IPS-15b (cell line): ENCODE measurements around the gene MRAP.

ENCODE experiments used
- H3K27me3 ChIP-seq: one replicate; pipeline ENCODE4 v1.6.1; 2013; ENCODE audit warnings: low read length; ENCODE audit not compliant: control insufficient read depth, insufficient read depth
- H3K36me3 ChIP-seq: one replicate; pipeline ENCODE4 v1.6.1; 2013; ENCODE audit warnings: low read length; ENCODE audit not compliant: control insufficient read depth, insufficient read depth
- H3K4me1 ChIP-seq: one replicate; pipeline ENCODE4 v1.6.1; 2013; ENCODE audit warnings: mild to moderate bottlenecking, low read length; ENCODE audit not compliant: control insufficient read depth, insufficient read depth
- H3K4me3 ChIP-seq: one replicate; pipeline ENCODE4 v1.5.1; 2013; ENCODE audit warnings: low read depth, low read length
- H3K9ac ChIP-seq: one replicate; pipeline ENCODE4 v1.6.1; 2013; ENCODE audit warnings: low read depth, mild to moderate bottlenecking, low read length
- H3K9me3 ChIP-seq: one replicate; pipeline ENCODE4 v1.6.1; 2013; ENCODE audit warnings: mild to moderate bottlenecking, low read length; ENCODE audit not compliant: control insufficient read depth, insufficient read depth

Gene MRAP

GRCh38 chr21:32329331-32329730 lies 30.7 kb downstream of the MRAP start:
- no peak overlapping the region for H3K9ac ChIP-seq
- no peaks in the 10 kb centered on the region for H3K27me3 ChIP-seq
- peaks cover 37% of the 10 kb centered on the region for H3K36me3 ChIP-seq
- H3K4me3 ChIP-seq = no peak overlapping the region
- no peaks in the 10 kb centered on the region for H3K9me3 ChIP-seq
- no peaks in the 10 kb centered on the region for H3K4me1 ChIP-seq

GRCh38 chr21:32329776-32330175 lies 31.1 kb downstream of the MRAP start:
- Histone ChIP-seq H3K9me3 (no peaks in the 10 kb centered on the region), H3K27me3 (no peaks in the 10 kb centered on the region), H3K4me1 (no peaks in the 10 kb centered on the region), H3K9ac (no peak overlapping the region), H3K36me3 (peaks cover 38% of the 10 kb centered on the region), H3K4me3 (no peak overlapping the region)

- H3K4me3 ChIP-seq = no peak overlapping the region
- no peaks in the 10 kb centered on the region for H3K27me3 ChIP-seq
- H3K9ac ChIP-seq = no peak overlapping the region
- H3K4me1 ChIP-seq = no peaks in the 10 kb centered on the region
- peaks cover 41% of the 10 kb centered on the region for H3K36me3 ChIP-seq
- no peaks in the 10 kb centered on the region for H3K9me3 ChIP-seq
These were observed 32.2 kb downstream of the MRAP start for GRCh38 chr21:32330784-32331311.

- no peaks in the 10 kb centered on the region for H3K9me3 ChIP-seq
- H3K4me1 ChIP-seq = no peaks in the 10 kb centered on the region
- H3K9ac ChIP-seq = no peak overlapping the region
- H3K36me3 ChIP-seq = peaks cover 45% of the 10 kb centered on the region
- H3K27me3 ChIP-seq = no peaks in the 10 kb centered on the region
- no peak overlapping the region for H3K4me3 ChIP-seq
These were observed 33.0 kb downstream of the MRAP start for GRCh38 chr21:32331444-32332305.

- H3K36me3 ChIP-seq = peaks cover 52% of the 10 kb centered on the region
- H3K4me3 ChIP-seq = no peak overlapping the region
- H3K9me3 ChIP-seq = no peaks in the 10 kb centered on the region
- H3K9ac ChIP-seq = no peak overlapping the region
- H3K27me3 ChIP-seq = no peaks in the 10 kb centered on the region
- H3K4me1 ChIP-seq = no peaks in the 10 kb centered on the region
These were observed 33.9 kb downstream of the MRAP start for GRCh38 chr21:32332463-32332951.

- peaks cover 64% of the 10 kb centered on the region for H3K36me3 ChIP-seq
- no peak overlapping the region for H3K4me3 ChIP-seq
- no peaks in the 10 kb centered on the region for H3K27me3 ChIP-seq
- H3K4me1 ChIP-seq = no peaks in the 10 kb centered on the region
- H3K9ac ChIP-seq = no peak overlapping the region
- no peaks in the 10 kb centered on the region for H3K9me3 ChIP-seq
These were observed 35.5 kb downstream of the MRAP start for GRCh38 chr21:32333953-32334673.

GRCh38 chr21:32334980-32335531 lies 36.4 kb downstream of the MRAP start:
- H3K9me3 ChIP-seq = no peaks in the 10 kb centered on the region
- no peak overlapping the region for H3K9ac ChIP-seq
- peaks cover 68% of the 10 kb centered on the region for H3K36me3 ChIP-seq
- H3K27me3 ChIP-seq = no peaks in the 10 kb centered on the region
- no peak overlapping the region for H3K4me3 ChIP-seq
- no peaks in the 10 kb centered on the region for H3K4me1 ChIP-seq

- Histone ChIP-seq H3K4me1 (no peaks in the 10 kb centered on the region), H3K36me3 (peaks cover 73% of the 10 kb centered on the region), H3K27me3 (no peaks in the 10 kb centered on the region)
These were observed 37.2 kb downstream of the MRAP start for GRCh38 chr21:32335601-32336575.

GRCh38 chr21:32336711-32337110 lies 38.1 kb downstream of the MRAP start:
- H3K4me3 ChIP-seq = no peak overlapping the region
- peaks cover 71% of the 10 kb centered on the region for H3K36me3 ChIP-seq

More at GRCh38 chr21:32335601-32336575, 37.2 kb downstream of the MRAP start:
- Histone ChIP-seq H3K9me3 (no peaks in the 10 kb centered on the region), H3K4me3 (no peak overlapping the region), H3K9ac (no peak overlapping the region)

GRCh38 chr21:32337206-32337605 lies 38.6 kb downstream of the MRAP start:
- no peak overlapping the region for H3K4me3 ChIP-seq
- H3K36me3 ChIP-seq = peaks cover 69% of the 10 kb centered on the region
- H3K9me3 ChIP-seq = no peaks in the 10 kb centered on the region
- H3K27me3 ChIP-seq = no peaks in the 10 kb centered on the region
- H3K9ac ChIP-seq = no peak overlapping the region
- H3K4me1 ChIP-seq = no peaks in the 10 kb centered on the region

More at GRCh38 chr21:32336711-32337110, 38.1 kb downstream of the MRAP start:
- H3K9ac ChIP-seq = no peak overlapping the region
- H3K27me3 ChIP-seq = no peaks in the 10 kb centered on the region
- H3K9me3 ChIP-seq = no peaks in the 10 kb centered on the region
- H3K4me1 ChIP-seq = no peaks in the 10 kb centered on the region
